ENCODE data around the gene PAQR7.

DNA sequence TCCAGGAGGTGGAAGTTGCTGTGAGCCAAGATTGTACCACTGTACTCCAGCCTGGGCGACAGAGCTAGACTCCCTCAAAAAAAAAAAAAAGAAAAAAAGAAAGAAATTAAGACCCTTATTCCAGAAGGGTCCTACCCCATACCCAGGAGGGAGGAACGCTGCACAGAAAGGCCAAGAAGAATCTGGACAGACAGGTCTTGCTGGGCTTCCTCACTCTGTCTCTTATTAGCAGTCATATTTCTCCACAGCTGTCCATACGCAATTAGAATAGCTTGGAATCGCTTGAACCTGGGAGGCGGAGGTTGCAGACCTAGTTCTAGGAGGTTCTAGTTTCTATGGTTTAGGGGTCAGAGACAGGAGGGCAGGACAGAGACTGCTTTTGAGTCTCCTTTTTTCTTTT is 3.2 kb upstream of the PAQR7 start:
- TF ChIP-seq POLR2A (IDR thresholded peaks at IDR 0.05; ENCODE audit: low read length), result no peak
- no peak for TF ChIP-seq GATA1 (IDR thresholded peaks at IDR 0.05; ENCODE audit: low read depth, low read length)

Data from erythroblast (primary cell).